NCI-H82 treated with DMSO at 0.1 percent for 48 hours (cell line): ENCODE measurements around the gene MKS1.
A peak's percentile ranks its signal among the peaks of the same experiment; 100 is the strongest.

Experiments
- DNase-seq: peaks from one replicate; lab custom pipeline; 2025; ENCODE audit not compliant: unreplicated experiment; lab: John Stamatoyannopoulos, UW

MKS1 gene

GRCh38 chr17:58219007-58219788 lies at the start of gene MKS1:
MKS1 (minus strand) TSS chr17:58219255; CDS start chr17:58219230, 25 bp downstream.
- DNase-seq: peak; percentile 84

GRCh38 chr17:58268326-58268725 lies 49.3 kb upstream of the MKS1 start:
- DNase-seq: no peak

- DNase-seq: no peak
Observed at GRCh38 chr17:58267347-58268324, 48.6 kb upstream of the MKS1 start.

DNA sequence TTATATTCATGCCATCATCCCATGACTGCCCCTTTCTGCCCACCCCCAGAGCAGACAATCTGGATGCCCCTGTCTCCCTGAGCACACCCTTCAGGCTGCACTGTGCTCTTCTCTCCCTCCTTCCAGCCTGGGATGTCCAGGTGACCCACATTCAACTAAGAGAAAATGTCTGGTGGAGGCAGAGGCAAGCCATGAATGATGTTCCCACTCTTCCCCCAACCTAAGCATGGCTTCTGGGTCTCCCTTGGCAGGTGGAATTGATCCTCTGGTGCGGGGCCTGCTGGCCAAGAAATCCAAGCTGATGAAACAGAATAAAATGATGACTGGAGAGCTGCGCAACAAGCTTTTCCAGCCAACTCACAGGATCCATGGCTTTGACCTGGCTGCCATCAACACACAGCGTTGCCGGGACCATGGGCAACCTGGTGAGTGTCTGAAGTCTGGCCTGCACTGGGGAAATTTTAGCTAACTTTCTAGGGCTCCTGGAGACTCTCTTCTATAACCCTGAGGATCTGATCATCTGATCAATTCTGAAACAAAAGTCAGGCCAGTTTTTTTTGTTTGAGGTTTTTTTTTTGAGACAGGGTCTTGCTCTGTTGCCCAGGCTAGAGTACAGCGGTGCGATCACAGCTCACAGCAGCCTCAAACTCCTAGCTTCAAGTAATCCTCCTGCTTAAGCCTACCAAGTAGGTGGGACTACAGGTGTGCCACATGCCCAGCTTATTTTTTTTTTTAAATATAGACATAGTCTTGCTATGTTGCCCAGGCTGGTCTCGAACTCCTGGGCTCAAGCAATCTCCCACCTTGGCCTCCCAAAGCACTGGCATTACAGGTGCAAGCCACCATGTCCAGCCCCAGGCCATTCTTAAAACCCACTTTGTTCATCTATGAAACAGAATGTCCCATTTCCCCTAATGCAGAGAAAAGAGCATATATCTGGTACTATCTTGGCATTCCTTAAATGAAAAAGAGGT lies 47.1 kb upstream of the MKS1 start:
- no peak for DNase-seq

DNA sequence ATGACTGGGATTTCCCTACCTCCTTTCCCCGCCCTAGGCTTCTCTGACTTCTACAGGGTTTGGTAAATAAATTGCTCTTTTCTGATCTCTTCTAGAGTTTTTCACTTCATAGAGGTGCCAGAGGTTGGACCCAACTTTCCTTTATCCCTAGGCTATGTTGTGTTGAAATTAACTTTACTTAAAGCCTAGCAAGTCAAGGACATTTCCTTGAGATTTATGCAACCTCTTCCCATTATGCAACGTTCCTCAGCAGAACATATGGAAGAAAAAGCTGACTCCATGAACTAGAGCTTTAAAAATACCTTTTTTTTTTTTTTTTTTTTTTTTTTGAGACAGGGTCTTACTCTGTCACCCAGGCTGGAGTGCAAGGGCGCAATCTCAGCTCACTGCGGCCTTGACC lies 46.2 kb upstream of the MKS1 start:
- no peak for DNase-seq

DNA sequence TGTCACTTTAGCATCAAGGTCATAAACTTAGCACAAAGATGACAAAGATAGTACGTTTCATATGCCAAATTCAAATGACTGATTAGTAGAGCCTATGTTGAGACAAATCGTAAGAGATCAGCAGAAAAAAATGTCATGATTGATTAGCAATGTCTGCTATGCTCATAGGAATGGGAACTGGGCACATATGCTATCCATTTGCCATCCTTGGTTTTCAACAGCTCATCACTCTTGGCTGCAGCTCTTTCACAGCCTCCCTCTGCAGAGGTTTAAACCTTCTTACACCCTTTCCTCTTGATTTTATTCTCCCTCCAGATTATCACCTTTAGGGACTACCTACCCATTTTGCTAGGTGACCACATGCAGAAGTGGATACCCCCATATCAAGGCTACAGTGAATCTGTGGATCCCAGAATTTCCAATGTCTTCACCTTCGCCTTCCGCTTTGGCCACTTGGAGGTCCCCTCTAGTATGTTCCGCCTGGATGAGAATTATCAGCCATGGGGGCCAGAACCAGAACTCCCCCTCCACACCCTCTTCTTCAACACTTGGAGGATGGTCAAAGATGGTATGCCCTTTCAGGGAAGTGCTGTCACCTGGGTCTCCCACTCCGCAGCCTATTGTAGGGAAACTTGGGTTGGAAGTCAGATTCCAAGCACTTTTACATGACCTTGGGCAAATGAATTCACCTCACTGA lies 45.5 kb upstream of the MKS1 start:
- no peak for DNase-seq

GRCh38 chr17:58263773-58264172 lies 44.7 kb upstream of the MKS1 start:
- DNase-seq: no peak

DNA sequence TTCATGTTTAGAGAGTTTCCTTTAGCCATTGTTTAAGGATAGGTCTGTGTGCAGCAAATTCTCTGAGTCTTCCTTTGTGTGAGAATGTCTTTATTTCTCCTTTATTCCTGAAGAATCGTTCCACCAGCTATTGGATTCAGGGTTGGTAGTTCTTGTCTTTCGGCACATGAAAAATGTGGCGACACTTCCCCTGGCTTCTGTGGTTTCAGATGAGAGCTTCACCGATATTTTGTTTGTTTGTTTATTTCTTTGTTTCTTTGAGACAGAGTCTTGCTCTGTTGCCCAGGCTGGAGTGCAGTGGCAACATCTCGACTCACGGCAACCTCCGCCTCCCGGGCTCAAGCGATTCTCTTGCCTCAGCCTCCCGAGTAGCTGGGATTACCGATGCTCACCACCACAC lies 43.1 kb upstream of the MKS1 start:
- no peak for DNase-seq

GRCh38 chr17:58254803-58255202 lies 35.7 kb upstream of the MKS1 start:
- DNase-seq: no peak

- no peak for DNase-seq
Observed at GRCh38 chr17:58253082-58253481, 34.0 kb upstream of the MKS1 start.

DNA sequence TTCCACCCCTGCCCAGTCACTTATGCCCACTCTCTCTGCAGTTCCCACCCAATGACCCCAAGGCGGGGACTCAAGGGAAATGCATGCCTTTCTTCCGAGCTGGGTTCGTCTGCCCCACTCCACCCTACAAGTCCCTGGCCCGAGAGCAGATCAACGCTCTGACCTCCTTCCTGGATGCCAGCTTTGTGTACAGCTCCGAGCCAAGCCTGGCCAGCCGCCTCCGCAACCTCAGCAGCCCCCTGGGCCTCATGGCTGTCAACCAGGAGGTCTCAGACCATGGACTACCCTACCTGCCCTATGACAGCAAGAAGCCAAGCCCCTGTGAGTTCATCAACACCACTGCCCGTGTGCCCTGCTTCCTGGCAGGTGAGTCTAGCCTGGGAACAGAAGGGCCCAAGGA lies 33.1 kb upstream of the MKS1 start:
- DNase-seq: no peak

GRCh38 chr17:58250344-58251011 lies 31.4 kb upstream of the MKS1 start:
- DNase-seq: no peak

DNA sequence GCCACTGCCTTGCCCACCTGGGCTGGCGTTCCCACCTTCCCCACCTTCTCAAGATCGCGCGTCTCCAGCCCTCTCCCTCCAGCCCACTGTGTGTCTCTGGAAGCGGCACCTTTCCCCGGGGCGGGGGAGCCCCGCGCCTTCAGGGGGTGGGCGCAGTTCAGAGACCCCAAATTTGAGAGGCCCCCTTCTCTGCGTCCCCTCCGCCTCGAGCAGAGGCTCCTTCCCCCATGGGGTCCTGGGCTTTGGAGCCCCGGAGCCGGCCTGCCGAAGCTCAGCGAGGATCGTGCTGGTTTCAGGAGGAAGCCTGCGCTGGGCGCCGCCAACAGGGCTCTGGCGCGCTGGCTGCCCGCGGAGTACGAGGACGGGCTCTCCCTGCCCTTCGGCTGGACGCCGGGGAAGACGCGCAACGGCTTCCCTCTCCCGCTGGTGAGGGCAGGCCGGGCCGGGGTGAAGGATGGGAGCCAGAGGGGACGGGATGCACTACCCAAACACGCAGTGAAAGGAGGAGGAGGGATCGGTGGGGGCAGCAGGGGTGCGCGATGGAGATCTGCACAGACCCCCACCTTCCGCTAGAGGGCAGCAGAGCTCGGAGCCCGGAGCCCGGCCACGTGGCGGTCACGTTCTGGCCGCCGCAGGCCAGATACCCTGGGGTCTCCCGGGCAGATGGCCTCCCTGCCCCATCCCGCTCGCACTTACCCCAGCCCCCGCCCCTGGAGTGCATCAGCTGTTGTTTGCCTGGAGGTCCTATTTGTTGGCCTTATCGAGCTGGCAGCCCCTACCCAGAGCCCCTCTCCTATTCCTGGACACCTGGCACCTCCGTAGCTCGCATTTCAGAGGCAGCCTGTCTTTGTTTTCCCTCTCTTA lies 30.4 kb upstream of the MKS1 start:
- DNase-seq: no peak

- no peak for DNase-seq
Observed at GRCh38 chr17:58248955-58249269, 29.9 kb upstream of the MKS1 start.

- no peak for DNase-seq
Observed at GRCh38 chr17:58247511-58248363, 28.7 kb upstream of the MKS1 start.

- no peak for DNase-seq
Observed at GRCh38 chr17:58246781-58247180, 27.7 kb upstream of the MKS1 start.

DNA sequence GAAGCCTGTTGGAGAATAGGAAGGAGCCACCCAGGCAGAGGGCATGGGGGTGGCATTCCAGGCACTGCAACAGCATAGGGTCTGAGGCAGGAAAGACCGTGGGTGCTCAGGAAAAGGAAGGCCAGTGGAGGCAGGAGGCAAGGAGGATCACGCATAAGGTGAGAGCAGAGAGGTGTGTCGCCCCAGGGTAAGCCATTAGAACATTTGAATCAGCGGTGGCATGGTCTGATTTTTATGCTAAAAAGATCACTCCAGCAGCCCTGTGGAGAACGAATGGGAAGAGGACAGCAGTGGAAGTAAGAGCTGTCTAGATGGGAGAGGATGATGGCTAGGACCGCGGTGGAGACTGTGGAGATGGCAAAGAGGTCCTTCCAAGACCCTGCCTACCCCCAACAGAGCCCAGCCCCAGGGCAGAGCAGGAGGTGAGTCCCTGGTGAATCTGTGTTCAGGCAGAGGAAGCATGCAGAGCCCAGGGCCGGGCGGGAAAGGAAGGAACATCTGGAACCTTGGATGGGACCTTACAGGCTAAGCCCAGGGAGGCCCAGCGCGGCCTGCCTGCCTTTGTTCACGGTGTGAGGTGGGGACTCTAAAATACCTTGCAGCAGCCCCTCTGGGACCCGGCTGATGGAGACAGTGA lies 27.2 kb upstream of the MKS1 start:
- DNase-seq: no peak
